Large intestine (tissue), 3 donors: ENCODE data around the gene CBLL1. TPM values are rescaled to one million over a fixed set of nuclear protein-coding genes. Genes with fewer than 3 reads are reported as not detected.

Experiments
- DNase-seq, 2 donors: peaks; one replicate each; pipeline versions ENCODE4 v3.0.0 to v3.0.0-alpha.2; 2013
- H3K27ac ChIP-seq: one replicate; pipeline ENCODE4 v1.5.1; 2013; ENCODE audit warnings: low read length
- H3K27me3 ChIP-seq: 2 replicates; pipeline ENCODE4 v1.6.1; 2013; ENCODE audit warnings: low read length; ENCODE audit not compliant: control insufficient read depth, insufficient read depth
- H3K36me3 ChIP-seq: 2 replicates; pipeline ENCODE4 v1.6.1; 2013; ENCODE audit warnings: low read length; ENCODE audit not compliant: control insufficient read depth, insufficient read depth
- H3K4me1 ChIP-seq: one replicate; pipeline ENCODE4 v1.6.1; 2013; ENCODE audit warnings: low read length; ENCODE audit not compliant: control insufficient read depth, insufficient read depth
- H3K4me3 ChIP-seq: one replicate; pipeline ENCODE4 v1.5.1; 2013; ENCODE audit warnings: low read length
- H3K9me3 ChIP-seq: one replicate; pipeline ENCODE4 v1.6.1; 2013; ENCODE audit warnings: mild to moderate bottlenecking, low read depth, low read length, moderate library complexity; ENCODE audit not compliant: control insufficient read depth
- WGBS: methylation state at CpG from one replicate; pipeline ENCODE4 v1.1.5; 2013; ENCODE audit warnings: low lambda C conversion rate; ENCODE audit not compliant: insufficient coverage; 5-methylcytosine and 5-hydroxymethylcytosine counted together
- polyA plus RNA-seq: library from polyadenylated mRNA; unstranded; fragments of 120-200 nt; gene quantifications from one replicate; pipeline ENCODE4 v1.2.1, GENCODE V29; 2013

Gene CBLL1
- polyA plus RNA-seq, 1 donor = 24.5 TPM

GRCh38 chr7:107742678-107743566 lies 1.0 kb upstream of the CBLL1 start:
- WGBS = 36% methylated on average over 7 of the region's 29 CpGs
- Histone ChIP-seq H3K27ac (peak overlapping the region; percentile 96), H3K9me3 (no peaks in the 10 kb centered on the region), H3K27me3 (no peaks in the 10 kb centered on the region), H3K4me3 (peak overlapping the region; percentile 90), H3K4me1 (peaks cover 13% of the 10 kb centered on the region), H3K36me3 (no peaks in the 10 kb centered on the region)
- DNase-seq = peak in 1 of 2 donors; percentile 4

DNA sequence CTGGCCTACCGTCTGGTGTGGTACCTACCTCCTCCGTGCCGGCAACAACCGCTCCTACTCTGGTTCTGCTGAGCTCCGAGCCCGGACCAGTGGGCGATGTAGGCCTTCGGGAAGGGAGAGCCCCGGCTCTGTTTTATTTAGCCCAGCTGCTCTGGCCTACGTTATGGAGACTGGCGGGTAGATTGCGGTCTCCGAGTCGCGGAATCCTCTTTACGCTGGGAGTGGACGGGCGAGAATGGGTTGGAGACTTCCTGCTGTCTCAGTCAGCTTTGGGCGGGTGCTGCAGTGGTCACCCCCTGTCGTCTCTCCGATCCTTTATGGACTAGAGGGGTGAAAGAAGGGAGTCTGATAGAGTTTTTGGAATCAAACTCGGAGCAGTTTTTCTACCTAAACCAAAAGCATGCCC lies 406 bp downstream of the CBLL1 start:
- Histone ChIP-seq H3K4me3 (peak overlapping the region; percentile 90), H3K4me1 (peaks cover 13% of the 10 kb centered on the region), H3K36me3 (no peaks in the 10 kb centered on the region), H3K27ac (peak overlapping the region; percentile 96), H3K9me3 (no peaks in the 10 kb centered on the region), H3K27me3 (no peaks in the 10 kb centered on the region)
- DNase-seq = no peak
- no CpG with 5 or more reads among the region's 22 CpGs for WGBS

GRCh38 chr7:107746006-107746405 lies 2.1 kb downstream of the CBLL1 start:
- WGBS = no CpG with 5 or more reads among the region's 3 CpGs
- no peak for DNase-seq
- H3K4me3 ChIP-seq = no peak overlapping the region
- no peaks in the 10 kb centered on the region for H3K27me3 ChIP-seq
- H3K4me1 ChIP-seq = peaks cover 13% of the 10 kb centered on the region
- no peaks in the 10 kb centered on the region for H3K9me3 ChIP-seq
- H3K36me3 ChIP-seq = peaks cover 11% of the 10 kb centered on the region
- H3K27ac ChIP-seq = no peak overlapping the region

GRCh38 chr7:107751113-107751512 lies 7.2 kb downstream of the CBLL1 start:
- Histone ChIP-seq H3K27me3 (no peaks in the 10 kb centered on the region), H3K4me1 (no peaks in the 10 kb centered on the region), H3K4me3 (no peak overlapping the region), H3K27ac (no peak overlapping the region), H3K36me3 (peaks cover 29% of the 10 kb centered on the region), H3K9me3 (no peaks in the 10 kb centered on the region)
- WGBS = no CpG with 5 or more reads among the region's 7 CpGs
- no peak for DNase-seq

DNA sequence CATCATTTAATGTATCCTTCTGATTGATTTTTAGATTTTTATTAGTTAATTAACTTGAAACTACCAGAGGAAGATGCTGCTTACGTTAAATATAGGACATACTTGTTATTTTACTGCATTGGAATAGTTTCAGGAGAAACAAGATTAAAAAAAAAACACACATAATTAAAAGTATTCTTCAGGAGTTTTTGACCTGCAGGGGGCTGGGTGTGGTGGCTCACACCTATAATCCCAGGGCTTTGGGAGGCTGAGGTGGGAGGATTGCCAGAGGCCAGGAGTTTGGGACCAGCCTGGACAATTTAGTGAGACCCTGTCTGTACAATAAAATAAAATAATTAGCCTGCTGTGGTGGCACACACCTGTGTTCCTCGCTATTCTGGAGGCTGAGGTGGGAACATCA lies 10.7 kb downstream of the CBLL1 start:
- Histone ChIP-seq H3K4me1 (no peaks in the 10 kb centered on the region), H3K27me3 (no peaks in the 10 kb centered on the region), H3K9me3 (no peaks in the 10 kb centered on the region), H3K27ac (no peak overlapping the region), H3K36me3 (peaks cover 48% of the 10 kb centered on the region), H3K4me3 (no peak overlapping the region)
- DNase-seq = no peak
- WGBS = 100% methylated on average over 1 of the region's 2 CpGs

DNA sequence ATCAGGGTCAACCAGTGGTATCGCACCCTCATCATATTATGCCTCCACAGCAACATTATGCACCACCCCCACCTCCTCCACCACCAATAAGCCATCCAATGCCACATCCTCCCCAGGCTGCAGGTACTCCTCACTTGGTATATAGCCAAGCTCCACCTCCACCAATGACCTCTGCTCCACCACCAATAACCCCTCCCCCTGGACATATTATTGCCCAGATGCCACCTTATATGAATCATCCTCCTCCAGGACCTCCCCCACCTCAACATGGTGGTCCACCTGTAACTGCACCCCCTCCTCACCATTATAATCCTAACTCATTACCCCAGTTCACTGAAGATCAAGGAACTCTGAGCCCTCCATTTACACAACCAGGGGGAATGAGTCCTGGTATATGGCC lies 14.7 kb downstream of the CBLL1 start:
- no peak overlapping the region for H3K27ac ChIP-seq

GRCh38 chr7:107767391-107767790 lies 23.4 kb downstream of the CBLL1 start:
- Histone ChIP-seq H3K27ac (no peak overlapping the region), H3K4me1 (no peaks in the 10 kb centered on the region), H3K27me3 (no peaks in the 10 kb centered on the region), H3K9me3 (no peaks in the 10 kb centered on the region), H3K4me3 (no peak overlapping the region), H3K36me3 (peaks cover 25% of the 10 kb centered on the region)
- 100% methylated on average over 2 of the region's 2 CpGs for WGBS
- no peak for DNase-seq

More for the DNA sequence above, 14.7 kb downstream of the CBLL1 start:
- Histone ChIP-seq H3K36me3 (peaks cover 31% of the 10 kb centered on the region), H3K4me3 (no peak overlapping the region), H3K9me3 (no peaks in the 10 kb centered on the region), H3K4me1 (no peaks in the 10 kb centered on the region), H3K27me3 (no peaks in the 10 kb centered on the region)
- WGBS = 100% methylated on average over 1 of the region's 1 CpG
- DNase-seq = no peak

DNA sequence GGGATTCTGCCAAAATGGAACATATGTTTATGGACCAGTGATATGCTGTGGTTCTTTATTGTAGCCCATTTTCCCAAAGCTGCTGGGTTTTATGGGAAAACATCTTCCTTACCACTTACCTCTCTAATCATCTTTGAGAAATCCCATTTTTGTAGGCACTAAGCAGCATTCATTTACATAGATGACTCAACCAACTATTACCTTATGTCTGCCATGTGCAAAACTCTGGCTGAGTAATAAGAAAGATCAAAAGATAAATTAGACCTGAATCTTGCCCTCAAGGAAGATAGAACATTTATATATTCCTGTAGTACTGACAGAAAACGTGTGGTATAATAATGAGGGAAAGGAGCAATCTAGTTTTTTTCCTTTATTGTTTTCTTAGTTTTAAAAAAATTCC lies 24.3 kb downstream of the CBLL1 start:
- Histone ChIP-seq H3K27ac (no peak overlapping the region), H3K4me3 (no peak overlapping the region)
- WGBS = no CpG with 5 or more reads among the region's 1 CpG

GRCh38 chr7:107773027-107773426 lies 29.1 kb downstream of the CBLL1 start:
- DNase-seq = no peak
- H3K27ac ChIP-seq = no peak overlapping the region
- no peak overlapping the region for H3K4me3 ChIP-seq
- peaks cover 34% of the 10 kb centered on the region for H3K36me3 ChIP-seq
- no peaks in the 10 kb centered on the region for H3K9me3 ChIP-seq
- H3K27me3 ChIP-seq = no peaks in the 10 kb centered on the region
- H3K4me1 ChIP-seq = peaks cover 3% of the 10 kb centered on the region
- WGBS = 88% methylated on average over 1 of the region's 2 CpGs

More for the DNA sequence above, 24.3 kb downstream of the CBLL1 start:
- Histone ChIP-seq H3K36me3 (peaks cover 26% of the 10 kb centered on the region), H3K4me1 (no peaks in the 10 kb centered on the region), H3K9me3 (no peaks in the 10 kb centered on the region), H3K27me3 (no peaks in the 10 kb centered on the region)
- DNase-seq = no peak

GRCh38 chr7:107777702-107778101 lies 33.8 kb downstream of the CBLL1 start:
- DNase-seq = no peak
- H3K27ac ChIP-seq = no peak overlapping the region
- 80% methylated on average over 1 of the region's 3 CpGs for WGBS

DNA sequence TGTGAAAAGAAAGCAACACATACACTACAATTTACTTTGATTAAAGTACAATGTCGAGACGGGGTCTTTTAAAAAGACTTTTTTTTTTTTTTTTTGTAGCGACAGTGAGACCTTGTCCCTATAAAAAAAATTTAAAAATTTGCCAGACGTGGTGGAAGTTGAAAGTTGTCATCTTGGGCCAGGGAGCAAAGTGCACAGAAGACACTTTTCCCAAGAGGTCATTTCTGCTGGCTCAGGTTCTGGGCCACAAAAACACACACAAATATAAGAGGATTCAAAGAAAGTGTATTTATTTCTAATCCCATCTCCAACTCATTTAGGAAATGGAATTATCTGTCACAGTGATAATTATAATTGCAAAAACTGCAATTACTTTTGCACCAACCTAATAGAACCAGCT lies 34.3 kb downstream of the CBLL1 start:
- Histone ChIP-seq H3K27ac (no peak overlapping the region), H3K27me3 (no peaks in the 10 kb centered on the region), H3K4me1 (peaks cover 20% of the 10 kb centered on the region), H3K9me3 (no peaks in the 10 kb centered on the region), H3K4me3 (no peak overlapping the region), H3K36me3 (peaks cover 29% of the 10 kb centered on the region)
- no CpG with 5 or more reads among the region's 4 CpGs for WGBS
- DNase-seq = no peak

More at GRCh38 chr7:107777702-107778101, 33.8 kb downstream of the CBLL1 start:
- Histone ChIP-seq H3K36me3 (peaks cover 29% of the 10 kb centered on the region), H3K9me3 (no peaks in the 10 kb centered on the region), H3K4me3 (no peak overlapping the region), H3K27me3 (no peaks in the 10 kb centered on the region), H3K4me1 (peaks cover 20% of the 10 kb centered on the region)
